HepG2 (cell line): ENCODE data around the gene MSMB. TPM values are rescaled to one million over a fixed set of nuclear protein-coding genes. Genes with fewer than 3 reads are reported as not detected.

ENCODE experiments used
- CBFB ChIP-seq: sonication (generic); formaldehyde crosslinking; IDR thresholded peaks from 2 replicates; pipeline ENCODE4 v1.4.0; 2020; ENCODE audit warnings: missing genetic modification reagents
- GLI4 ChIP-seq: sonication (generic); formaldehyde crosslinking; IDR thresholded peaks from 2 replicates; pipeline ENCODE4 v1.5.1; 2020; ENCODE audit warnings: missing genetic modification reagents, mild to moderate bottlenecking, moderate library complexity, borderline replicate concordance
- GTF3A ChIP-seq: sonication (generic); formaldehyde crosslinking; conservative IDR thresholded peaks from 2 replicates; pipeline ENCODE4 v1.4.0; 2020; ENCODE audit warnings: mild to moderate bottlenecking, missing genetic modification reagents
- IKZF4 ChIP-seq: sonication (generic); formaldehyde crosslinking; IDR thresholded peaks from 2 replicates; pipeline ENCODE4 v1.5.1; 2020; ENCODE audit warnings: borderline replicate concordance, mild to moderate bottlenecking, low read depth, missing genetic modification reagents; ENCODE audit errors: not compliant biosample characterization
- JUNB ChIP-seq: sonication (generic); formaldehyde crosslinking; IDR thresholded peaks from 2 replicates; pipeline ENCODE4 v1.8.0; 2022; ENCODE audit warnings: missing genetic modification reagents, mild to moderate bottlenecking, borderline replicate concordance
- KDM3A ChIP-seq: IDR thresholded peaks from 2 replicates; pipeline ENCODE4 v1.6.1; 2018; ENCODE audit warnings: low read depth, missing compliant biosample characterization
- KLF11 ChIP-seq: IDR thresholded peaks from 2 replicates; pipeline ENCODE4 v1.6.1; 2016; ENCODE audit warnings: missing compliant biosample characterization
- MAFG ChIP-seq: sonication (generic); formaldehyde crosslinking; IDR thresholded peaks from 2 replicates; pipeline ENCODE4 v1.5.1; 2020; ENCODE audit warnings: mild to moderate bottlenecking, missing genetic modification reagents
- MIER2 ChIP-seq: IDR thresholded peaks from 2 replicates; pipeline ENCODE4 v1.6.1; 2016; ENCODE audit warnings: missing biosample characterization, missing genetic modification reagents
- MLXIP ChIP-seq: sonication (generic); formaldehyde crosslinking; IDR thresholded peaks from 2 replicates; pipeline ENCODE4 v1.9.0; 2021; ENCODE audit warnings: missing genetic modification reagents, borderline replicate concordance
- PPARG ChIP-seq: conservative IDR thresholded peaks from 2 replicates; pipeline ENCODE4 v1.6.1; 2016; ENCODE audit warnings: missing biosample characterization, missing genetic modification reagents
- RARG ChIP-seq: sonication (generic); formaldehyde crosslinking; IDR thresholded peaks from 2 replicates; pipeline ENCODE4 v1.4.0; 2020; ENCODE audit warnings: low read depth, mild to moderate bottlenecking, missing genetic modification reagents
- RORA ChIP-seq: sonication (generic); formaldehyde crosslinking; IDR thresholded peaks from 2 replicates; pipeline ENCODE4 v1.5.0; 2020; ENCODE audit warnings: mild to moderate bottlenecking, missing genetic modification reagents, moderate library complexity
- TBL1XR1 ChIP-seq: fragments of 150-350 bp; IDR thresholded peaks from 2 replicates; pipeline ENCODE4 v1.6.1; 2014; ENCODE audit warnings: borderline replicate concordance, low read length; ENCODE audit not compliant: partially characterized antibody
- TBX2 ChIP-seq: sonication (generic); formaldehyde crosslinking; IDR thresholded peaks from 2 replicates; pipeline ENCODE4 v1.5.0; 2020; ENCODE audit warnings: missing genetic modification reagents, mild to moderate bottlenecking, borderline replicate concordance
- TRIM24 ChIP-seq: sonication (generic); formaldehyde crosslinking; IDR thresholded peaks from 2 replicates; pipeline ENCODE4 v1.8.0; 2022; ENCODE audit warnings: mild to moderate bottlenecking, missing genetic modification reagents
- UBTF ChIP-seq: sonication (generic); formaldehyde crosslinking; IDR thresholded peaks from 2 replicates; pipeline ENCODE4 v1.4.0; 2020; ENCODE audit warnings: mild to moderate bottlenecking, missing genetic modification reagents
- XBP1 ChIP-seq: sonication (generic); formaldehyde crosslinking; IDR thresholded peaks from 2 replicates; pipeline ENCODE4 v1.5.0; 2020; ENCODE audit warnings: missing genetic modification reagents
- ZBTB38 ChIP-seq: sonication (generic); formaldehyde crosslinking; IDR thresholded peaks from 2 replicates; pipeline ENCODE4 v1.5.1; 2020; ENCODE audit warnings: mild to moderate bottlenecking, missing genetic modification reagents
- ZBTB7A ChIP-seq: sonication (generic); formaldehyde crosslinking; IDR thresholded peaks from 2 replicates; pipeline ENCODE4 v1.8.0; 2022; ENCODE audit warnings: mild to moderate bottlenecking, missing genetic modification reagents
- ZFP91 ChIP-seq: sonication (generic); formaldehyde crosslinking; IDR thresholded peaks from 2 replicates; pipeline ENCODE4 v1.9.0; 2022; ENCODE audit warnings: missing genetic modification reagents, mild to moderate bottlenecking, borderline replicate concordance
- ZFX ChIP-seq: sonication (generic); formaldehyde crosslinking; IDR thresholded peaks from 2 replicates; pipeline ENCODE4 v1.4.0; 2020; ENCODE audit warnings: mild to moderate bottlenecking, low read depth, missing genetic modification reagents, moderate library complexity
- ZNF7 ChIP-seq: IDR thresholded peaks from 2 replicates; pipeline ENCODE4 v1.6.1; 2016; ENCODE audit warnings: missing biosample characterization, missing genetic modification reagents
- ZNF75D ChIP-seq: sonication (generic); formaldehyde crosslinking; IDR thresholded peaks from 2 replicates; pipeline ENCODE4 v1.8.1; 2023; ENCODE audit warnings: missing genetic modification reagents, mild to moderate bottlenecking, borderline replicate concordance
- polyA plus RNA-seq, 8 experiments: library from polyadenylated mRNA; depleted of rRNA in 3 of 8; stranded (reverse) in 7 of 8; unstranded in 1 of 8; fragments of >200 nt; fragmentation: Illumina TruSeq in 4 of 8; extraction: Trizol in 4 of 8; gene quantifications; 2 replicates each; pipeline versions ENCODE4 v1.2.1 to v1.2.3, GENCODE V29; 2011 to 2016; ENCODE audit warnings: low read depth in 4 of 8, missing spikeins in 1 of 8, mixed read lengths in 1 of 8; ENCODE audit not compliant: insufficient read depth in 1 of 8
- total RNA-seq, 5 experiments: library from RNA; depleted of rRNA; stranded (reverse); fragments of >200 nt; fragmentation: Illumina TruSeq; extraction: Trizol; gene quantifications; 2 replicates each; pipeline ENCODE4 v1.2.3, GENCODE V29; 2016; ENCODE audit warnings: low read depth in 1 of 5

Gene MSMB
- total and polyA plus RNA-seq, 2 of the 13 experiments (the other 11 are each of a cell fraction or from before 2014, with no cell fraction given): 0.84 TPM; not detected in 1

GRCh38 chr10:46030091-46030937, 15.8 kb downstream of the MSMB start, which contains the start of gene NCOA4 (continued):
- TF ChIP-seq IKZF4 (CRISPR knock-in tag) (peak; percentile 62), ZNF7 (CRISPR knock-in tag) (no peak), ZFX (CRISPR knock-in tag) (peak; percentile 94), ZNF75D (CRISPR knock-in tag) (no peak), MLXIP (CRISPR knock-in tag) (no peak), GTF3A (CRISPR knock-in tag) (no peak), ZBTB7A (CRISPR knock-in tag) (peak; percentile 38; the same call in 1 of the 2 replicates), TRIM24 (CRISPR knock-in tag) (no peak), JUNB (no peak), KDM3A (no peak), TBL1XR1 (peak; percentile 26), TBX2 (CRISPR knock-in tag) (peak; percentile 76; the same call in 1 of the 2 replicates), MIER2 (CRISPR knock-in tag) (no peak; the same call in 1 of the 2 replicates), ZFP91 (peak; percentile 84), CBFB (CRISPR knock-in tag) (no peak), RARG (CRISPR knock-in tag) (no peak), ZBTB38 (peak; percentile 75), XBP1 (no peak), PPARG (peak; percentile 43), UBTF (CRISPR knock-in tag) (peak; percentile 95), KLF11 (CRISPR knock-in tag) (no peak; the same call in 1 of the 2 replicates), MAFG (CRISPR knock-in tag) (no peak), GLI4 (CRISPR knock-in tag) (peak; percentile 77; the same call in 1 of the 2 replicates), RORA (CRISPR knock-in tag) (no peak)
